HEK293 (cell line): ENCODE results near the gene BTBD16.

Source experiments
- CTCF ChIA-PET: fragments of 350-600 bp; formaldehyde crosslinking; extraction: SDS; loops from one replicate; lab custom pipeline; 2021; ENCODE audit warnings: antibody characterized with exemption; lab: Yijun Ruan, JAX
- POLR2A ChIA-PET: fragments of 300-600 bp; formaldehyde crosslinking; extraction: SDS; loops from one replicate; lab custom pipeline; 2020; ENCODE audit warnings: antibody characterized with exemption, inconsistent platforms; lab: Yijun Ruan, JAX
- H3K27ac ChIP-seq: fragments of 200-500 bp; sonication (Bioruptor generic); 2 replicates; pipeline ENCODE4 v1.5.1; 2014; ENCODE audit warnings: low read depth, low read length, control low read depth, inconsistent platforms; ENCODE audit errors: extremely low read depth
- H3K36me3 ChIP-seq, 2 experiments: fragments of 200-500 bp in 1 of 2; sonication (Bioruptor generic) in 1 of 2; 1 replicate in 1 of 2; 2 replicates in 1 of 2; pipeline ENCODE4 v1.5.1; 2014 to 2017; ENCODE audit warnings: inconsistent platforms in 2 of 2, low read length in 2 of 2; ENCODE audit not compliant: control insufficient read depth in 2 of 2, insufficient read depth in 1 of 2
- H3K4me1 ChIP-seq: fragments of 200-500 bp; sonication (Bioruptor generic); 2 replicates; pipeline ENCODE4 v1.5.1; 2014; ENCODE audit warnings: mild to moderate bottlenecking, low read length, inconsistent platforms; ENCODE audit not compliant: control insufficient read depth, insufficient read depth
- H3K4me3 ChIP-seq: 2 replicates; pipeline ENCODE4 v1.5.1; 2011; ENCODE audit warnings: low read depth, mild to moderate bottlenecking, control low read depth, low read length, moderate library complexity
- H3K9me3 ChIP-seq: fragments of 200-500 bp; sonication (Bioruptor generic); 2 replicates; pipeline ENCODE4 v1.5.1; 2014; ENCODE audit warnings: low read depth, low read length, inconsistent platforms; ENCODE audit not compliant: control insufficient read depth, insufficient read depth
- BCL11A ChIP-seq: fragments of 450-650 bp; formaldehyde crosslinking; IDR thresholded peaks from 2 replicates; pipeline ENCODE4 v1.5.1; 2016; ENCODE audit warnings: low read depth, missing biosample characterization, missing genetic modification characterization
- HOXA7 ChIP-seq: sonication (generic); formaldehyde crosslinking; IDR thresholded peaks from 2 replicates; pipeline ENCODE4 v1.8.1; 2022; ENCODE audit warnings: missing genetic modification reagents, borderline replicate concordance
- OVOL3 ChIP-seq: fragments of 450-650 bp; formaldehyde crosslinking; IDR thresholded peaks from 2 replicates; pipeline ENCODE4 v1.5.1; 2016; ENCODE audit warnings: missing biosample characterization, missing genetic modification characterization
- PATZ1 ChIP-seq: fragments of 450-650 bp; formaldehyde crosslinking; IDR thresholded peaks from 2 replicates; pipeline ENCODE4 v1.5.1; 2016; ENCODE audit warnings: missing biosample characterization, missing genetic modification characterization
- REST ChIP-seq: fragments of 450-650 bp; formaldehyde crosslinking; IDR thresholded peaks from 2 replicates; pipeline ENCODE4 v1.5.1; 2016; ENCODE audit warnings: missing biosample characterization, missing genetic modification characterization
- ZBTB49 ChIP-seq: fragments of 450-650 bp; formaldehyde crosslinking; IDR thresholded peaks from 2 replicates; pipeline ENCODE4 v1.5.1; 2016; ENCODE audit warnings: missing biosample characterization, missing genetic modification characterization, low read depth
- ZNF112 ChIP-seq: fragments of 450-650 bp; formaldehyde crosslinking; IDR thresholded peaks from 2 replicates; pipeline ENCODE4 v1.5.0; 2017; ENCODE audit warnings: missing biosample characterization, missing genetic modification characterization
- ZNF157 ChIP-seq: fragments of 450-650 bp; formaldehyde crosslinking; IDR thresholded peaks from 2 replicates; pipeline ENCODE4 v1.5.1; 2016; ENCODE audit warnings: missing biosample characterization, missing genetic modification characterization
- ZNF175 ChIP-seq: fragments of 450-650 bp; formaldehyde crosslinking; IDR thresholded peaks from 2 replicates; pipeline ENCODE4 v1.5.1; 2016; ENCODE audit warnings: missing biosample characterization, missing genetic modification characterization
- ZNF341 ChIP-seq: fragments of 450-650 bp; formaldehyde crosslinking; IDR thresholded peaks from 2 replicates; pipeline ENCODE4; 2016; ENCODE audit warnings: low read depth, missing biosample characterization, missing genetic modification characterization
- ZNF366 ChIP-seq: fragments of 450-650 bp; formaldehyde crosslinking; conservative IDR thresholded peaks from 2 replicates; pipeline ENCODE4 v1.5.1; 2016; ENCODE audit warnings: missing biosample characterization, missing genetic modification characterization
- ZNF394 ChIP-seq: fragments of 450-650 bp; formaldehyde crosslinking; IDR thresholded peaks from 2 replicates; pipeline ENCODE4 v1.5.1; 2016; ENCODE audit warnings: missing biosample characterization, missing genetic modification characterization, mild to moderate bottlenecking, moderate library complexity, borderline replicate concordance
- ZNF529 ChIP-seq: fragments of 450-650 bp; formaldehyde crosslinking; IDR thresholded peaks from 2 replicates; pipeline ENCODE4 v1.5.1; 2017; ENCODE audit warnings: missing genetic modification characterization, missing biosample characterization; ENCODE audit not compliant: insufficient replicate concordance
- ZNF660 ChIP-seq: fragments of 450-650 bp; IDR thresholded peaks from 2 replicates; pipeline ENCODE4 v1.5.1; 2018; ENCODE audit warnings: missing biosample characterization, mild to moderate bottlenecking, missing genetic modification characterization
- ZNF701 ChIP-seq: fragments of 450-650 bp; formaldehyde crosslinking; IDR thresholded peaks from 2 replicates; pipeline ENCODE4 v1.5.1; 2016; ENCODE audit warnings: missing biosample characterization, missing genetic modification characterization
- ZNF704 ChIP-seq: fragments of 450-650 bp; formaldehyde crosslinking; IDR thresholded peaks from 2 replicates; pipeline ENCODE4 v1.5.1; 2016; ENCODE audit warnings: missing biosample characterization, missing genetic modification characterization
- ZNF747 ChIP-seq: fragments of 450-650 bp; formaldehyde crosslinking; IDR thresholded peaks from 2 replicates; pipeline ENCODE4 v1.5.1; 2016; ENCODE audit warnings: missing biosample characterization, missing genetic modification characterization
- ZNF837 ChIP-seq: fragments of 450-650 bp; formaldehyde crosslinking; IDR thresholded peaks from 2 replicates; pipeline ENCODE4 v1.5.1; 2016; ENCODE audit warnings: missing biosample characterization, missing genetic modification characterization
- ZNF843 ChIP-seq: fragments of 450-650 bp; formaldehyde crosslinking; IDR thresholded peaks from 2 replicates; pipeline ENCODE4 v1.5.1; 2016; ENCODE audit warnings: missing biosample characterization, missing genetic modification characterization
- ZSCAN30 ChIP-seq: fragments of 450-650 bp; IDR thresholded peaks from 2 replicates; pipeline ENCODE4 v1.5.1; 2018; ENCODE audit warnings: missing biosample characterization, mild to moderate bottlenecking, missing genetic modification characterization, moderate library complexity

BTBD16 gene

GRCh38 chr10:122227754-122228153 is 43.3 kb upstream of the BTBD16 start:
- no peaks in the 10 kb centered on the region for H3K9me3 ChIP-seq
- H3K4me3 ChIP-seq = no peak overlapping the region
- H3K36me3 ChIP-seq = peaks cover 0 to 32% of the 10 kb centered on the region in 2 experiments; a peak in 2 of 3 replicates
- CTCF ChIA-PET = no interaction called here
- TF ChIP-seq PATZ1 (tag by site-specific recombination) = no peak
- TF ChIP-seq ZNF660 = no peak
- TF ChIP-seq ZNF341 (tag by site-specific recombination) = no peak
- TF ChIP-seq ZBTB49 (tag by site-specific recombination) = no peak
- TF ChIP-seq ZNF394 (tag by site-specific recombination) = no peak
- TF ChIP-seq OVOL3 (tag by site-specific recombination) = no peak
- no peak for TF ChIP-seq ZSCAN30 (tag by site-specific recombination)
- TF ChIP-seq BCL11A (tag by site-specific recombination) = no peak
- no peak for TF ChIP-seq ZNF529 (tag by site-specific recombination)
- TF ChIP-seq REST (tag by site-specific recombination) = no peak
- TF ChIP-seq ZNF747 (tag by site-specific recombination) = no peak
- no peak for TF ChIP-seq HOXA7 (CRISPR knock-in tag)
- TF ChIP-seq ZNF843 = no peak
- TF ChIP-seq ZNF701 (tag by site-specific recombination) = no peak
- TF ChIP-seq ZNF704 = no peak
- no peak for TF ChIP-seq ZNF157 (tag by site-specific recombination)
- no peak for TF ChIP-seq ZNF112
- TF ChIP-seq ZNF837 (tag by site-specific recombination) = no peak
- no peak for TF ChIP-seq ZNF175 (tag by site-specific recombination)
- no peak for TF ChIP-seq ZNF366
- TF ChIP-seq, all 188 proteins: peak for 0
- no peak overlapping the region for H3K27ac ChIP-seq
- H3K4me1 ChIP-seq = no peaks in the 10 kb centered on the region
- POLR2A ChIA-PET = no interaction called here
